ENCODE data around the gene KRR1. TPM values are rescaled to one million over a fixed set of nuclear protein-coding genes. Genes with fewer than 3 reads are reported as not detected.

KRR1 gene
- total and polyA plus RNA-seq, 7 experiments from 2014 or later, result 64.0 to 120 (median 73.7) TPM

GRCh38 chr12:75482646-75483045 is 28.8 kb downstream of the KRR1 start:
- Histone ChIP-seq H3K9me3 (ENCODE audit: control insufficient read depth in 2 of 3, low read length in 3 of 3) (no peaks in the 10 kb centered on the region), H3K27ac (ENCODE audit: low read depth, low read length) (no peak overlapping the region), H3K27me3 (ENCODE audit: control insufficient read depth in 2 of 2, insufficient read depth in 2 of 2, low read length in 2 of 2) (no peaks in the 10 kb centered on the region), H3K4me1 (ENCODE audit: control insufficient read depth in 2 of 2, insufficient read depth in 2 of 2, low read length in 2 of 2) (peaks cover 49 to 58% of the 10 kb centered on the region in 2 donors), H3K36me3 (ENCODE audit: control insufficient read depth in 2 of 3, insufficient read depth in 3 of 3, low read length in 3 of 3) (no peaks in the 10 kb centered on the region), H3K4me3 (ENCODE audit: low read length) (peak overlapping the region; percentile 82)
- peak in 4 of 9 donors; percentile 21 to 46 (median 36) for DNase-seq
- intact Hi-C loops (cut with micrococcal nuclease), result loop anchor here (10.0 kb wide), 2 partner anchors 1072 to 1282 kb away; partner anchors contain the start of genes ZDHHC17 (in 2 of the 2) and OSBPL8 (in 1 of the 2)
- CTCF ChIA-PET, result interaction anchor here (0.6 to 3.9 kb wide), 6 partner anchors 8 to 550 kb away, joined by 3 to 19 read pairs (median 3); partner anchors contain the start of gene GLIPR1L1
- Mint-ChIP-seq H3K27me3 (no peaks in the 10 kb centered on the region), H3K4me1 (peaks cover 59 to 87% (median 74%) of the 10 kb centered on the region in 7 donors), H3K4me3 (peak overlapping the region; percentile 86 to 99 (median 97)), H3K9me3 (no peaks in the 10 kb centered on the region), H3K27ac (peak overlapping the region; percentile 67 to 99 (median 92)), H3K36me3 (peaks cover 0 to 13% (median 5%) of the 10 kb centered on the region in 5 donors)
- POLR2A ChIA-PET, result interaction anchor here (0.7 to 3.4 kb wide), 6 partner anchors 13 to 538 kb away, joined by 3 to 15 read pairs (median 4); partner anchors contain the start of genes GLIPR1L2 and KRR1
- ATAC-seq, result no peak

DNA sequence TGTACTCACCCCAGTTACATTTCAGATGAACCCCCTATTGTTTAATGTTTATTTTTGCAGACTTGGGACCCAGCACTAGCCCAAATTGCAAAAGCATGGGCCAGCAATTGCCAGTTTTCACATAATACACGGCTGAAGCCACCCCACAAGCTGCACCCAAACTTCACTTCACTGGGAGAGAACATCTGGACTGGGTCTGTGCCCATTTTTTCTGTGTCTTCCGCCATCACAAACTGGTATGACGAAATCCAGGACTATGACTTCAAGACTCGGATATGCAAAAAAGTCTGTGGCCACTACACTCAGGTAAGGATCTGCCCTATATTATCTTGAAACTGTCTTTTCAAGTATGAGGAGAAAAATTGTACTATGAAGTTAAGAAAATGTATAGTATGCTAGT is 29.6 kb downstream of the KRR1 start:
- peak overlapping the region; percentile 73 for H3K27ac ChIP-seq (ENCODE audit: low read depth, low read length)
- no peaks in the 10 kb centered on the region for H3K9me3 Mint-ChIP-seq
- peaks cover 0 to 13% (median 5%) of the 10 kb centered on the region in 5 donors for H3K36me3 Mint-ChIP-seq
- peaks cover 56 to 94% (median 77%) of the 10 kb centered on the region in 7 donors for H3K4me1 Mint-ChIP-seq
- H3K9me3 ChIP-seq (ENCODE audit: control insufficient read depth in 2 of 3, low read length in 3 of 3), result no peaks in the 10 kb centered on the region
- no peaks in the 10 kb centered on the region for H3K36me3 ChIP-seq (ENCODE audit: control insufficient read depth in 2 of 3, insufficient read depth in 3 of 3, low read length in 3 of 3)
- ATAC-seq, result no peak
- DNase-seq, result no peak
- CTCF ChIA-PET, result no interaction called here
- intact Hi-C loops (cut with micrococcal nuclease), result loop anchor here (2.0 to 10.0 kb wide), 5 partner anchors 45 to 1283 kb away; partner anchors contain the start of genes ZDHHC17 (in 2 of the 2), GLIPR1L1 (in 1 of the 2) and OSBPL8 (in 1 of the 2)
- H3K4me3 Mint-ChIP-seq, result peak overlapping the region; percentile 86 to 99 (median 97)
- no peaks in the 10 kb centered on the region for H3K27me3 Mint-ChIP-seq
- H3K27me3 ChIP-seq (ENCODE audit: control insufficient read depth in 2 of 2, insufficient read depth in 2 of 2, low read length in 2 of 2), result no peaks in the 10 kb centered on the region
- H3K27ac Mint-ChIP-seq, result peak overlapping the region; percentile 92 to 100 (median 97)
- POLR2A ChIA-PET, result interaction anchor here (1.0 to 2.3 kb wide), 5 partner anchors 12 to 549 kb away, joined by 3 to 31 read pairs (median 4); partner anchors contain the start of gene GLIPR1L2
- H3K4me1 ChIP-seq (ENCODE audit: control insufficient read depth in 2 of 2, insufficient read depth in 2 of 2, low read length in 2 of 2), result peaks cover 49 to 59% of the 10 kb centered on the region in 2 donors
- H3K4me3 ChIP-seq (ENCODE audit: low read length), result peak overlapping the region; percentile 82

GRCh38 chr12:75481013-75481705 is 30.2 kb downstream of the KRR1 start:
- H3K36me3 Mint-ChIP-seq, result peaks cover 0 to 13% (median 5%) of the 10 kb centered on the region in 5 donors

DNA sequence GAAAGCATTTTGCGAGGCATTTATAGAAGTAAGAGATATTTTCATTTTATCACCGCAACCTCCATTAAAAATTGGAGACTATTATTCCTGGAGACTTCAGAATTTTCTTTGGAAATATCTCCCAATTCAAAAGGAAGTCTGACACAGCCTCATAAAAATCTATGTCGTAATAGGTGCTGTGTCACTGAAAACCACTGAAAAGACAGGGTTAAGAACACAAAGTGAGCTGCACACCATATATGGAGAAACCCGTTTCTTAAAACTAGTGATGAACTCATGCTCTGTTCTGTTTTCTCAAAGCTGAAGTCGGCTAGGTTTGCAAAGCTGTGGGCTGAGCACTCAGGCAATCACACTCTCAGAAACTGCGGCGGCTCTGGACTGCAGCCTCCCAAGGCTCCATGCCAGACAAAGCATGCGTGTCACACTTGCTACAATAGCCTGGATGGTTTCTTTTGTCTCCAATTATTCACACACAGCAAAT is 30.9 kb downstream of the KRR1 start, which contains the start of gene GLIPR1:
GLIPR1 (plus strand) TSS at position 287 of the 481 bp plus-strand sequence; CDS start at position 413, 126 bp downstream.
- Mint-ChIP-seq H3K36me3 (peaks cover 0 to 13% (median 5%) of the 10 kb centered on the region in 5 donors), H3K4me3 (peak within 1 kb of the TSS; percentile 86 to 99 (median 97)), H3K27me3 (no peaks in the 10 kb centered on the region), H3K9me3 (no peaks in the 10 kb centered on the region), H3K27ac (peak within 1 kb of the TSS; percentile 92 to 100 (median 97)), H3K4me1 (peaks cover 50 to 85% (median 75%) of the 10 kb centered on the region in 7 donors)
- Histone ChIP-seq H3K36me3 (ENCODE audit: control insufficient read depth in 2 of 3, insufficient read depth in 3 of 3, low read length in 3 of 3) (no peaks in the 10 kb centered on the region), H3K4me3 (ENCODE audit: low read length) (peak within 1 kb of the TSS; percentile 82), H3K9me3 (ENCODE audit: control insufficient read depth in 2 of 3, low read length in 3 of 3) (no peaks in the 10 kb centered on the region), H3K27ac (ENCODE audit: low read depth, low read length) (peak within 1 kb of the TSS; percentile 73), H3K27me3 (ENCODE audit: control insufficient read depth in 2 of 2, insufficient read depth in 2 of 2, low read length in 2 of 2) (no peaks in the 10 kb centered on the region), H3K4me1 (ENCODE audit: control insufficient read depth in 2 of 2, insufficient read depth in 2 of 2, low read length in 2 of 2) (peaks cover 49 to 54% of the 10 kb centered on the region in 2 donors)
- intact Hi-C loops (cut with micrococcal nuclease), result loop anchor here (1.0 to 10.0 kb wide), 11 partner anchors 31 to 1284 kb away; partner anchors contain the start of genes GLIPR1L1 (in 2 of the 2), GLIPR1L2 (in 2 of the 2), KRR1 (in 2 of the 2) and NAP1L1 (in 2 of the 2)
- POLR2A ChIA-PET, result interaction anchor here (0.9 to 2.3 kb wide), 11 partner anchors 11 to 1144 kb away, joined by 3 to 31 read pairs (median 4); partner anchors contain the start of genes CAPS2, GLIPR1L2, KRR1 and NAP1L1
- CTCF ChIA-PET, result interaction anchor here (1.0 to 2.2 kb wide), 3 partner anchors 24 to 146 kb away, joined by 6 to 7 read pairs (median 6); partner anchors contain the start of genes GLIPR1L1 and GLIPR1L2
- DNase-seq (peak; percentile 54 to 83 (median 76)), ATAC-seq (peak; percentile 86)

More at GRCh38 chr12:75481013-75481705, 30.2 kb downstream of the KRR1 start:
- H3K27me3 Mint-ChIP-seq, result no peaks in the 10 kb centered on the region
- H3K4me1 Mint-ChIP-seq, result peaks cover 54 to 89% (median 75%) of the 10 kb centered on the region in 7 donors
- peak; percentile 10 for ATAC-seq
- peak overlapping the region; percentile 86 to 99 (median 97) for H3K4me3 Mint-ChIP-seq
- CTCF ChIA-PET, result interaction anchor here (1.5 to 2.2 kb wide), 2 partner anchors 24 to 90 kb away, joined by 6 to 7 read pairs; partner anchors contain the start of gene GLIPR1L2
- POLR2A ChIA-PET, result interaction anchor here (0.9 to 2.3 kb wide), 12 partner anchors 17 to 1144 kb away, joined by 3 to 31 read pairs (median 4); partner anchors contain the start of genes CAPS2, GLIPR1L2, KRR1 and NAP1L1
- no peaks in the 10 kb centered on the region for H3K9me3 Mint-ChIP-seq
- Histone ChIP-seq H3K36me3 (ENCODE audit: control insufficient read depth in 2 of 3, insufficient read depth in 3 of 3, low read length in 3 of 3) (no peaks in the 10 kb centered on the region), H3K27ac (ENCODE audit: low read depth, low read length) (peak overlapping the region; percentile 73), H3K27me3 (ENCODE audit: control insufficient read depth in 2 of 2, insufficient read depth in 2 of 2, low read length in 2 of 2) (no peaks in the 10 kb centered on the region), H3K4me1 (ENCODE audit: control insufficient read depth in 2 of 2, insufficient read depth in 2 of 2, low read length in 2 of 2) (peaks cover 49 to 59% of the 10 kb centered on the region in 2 donors), H3K4me3 (ENCODE audit: low read length) (peak overlapping the region; percentile 82), H3K9me3 (ENCODE audit: control insufficient read depth in 2 of 3, low read length in 3 of 3) (no peaks in the 10 kb centered on the region)
- no peak for DNase-seq
- intact Hi-C loops (cut with micrococcal nuclease), result loop anchor here (2.0 to 10.0 kb wide), 5 partner anchors 44 to 1284 kb away; partner anchors contain the start of genes ZDHHC17 (in 2 of the 2), GLIPR1L1 (in 1 of the 2) and OSBPL8 (in 1 of the 2)
- peak overlapping the region; percentile 92 to 100 (median 97) for H3K27ac Mint-ChIP-seq

DNA sequence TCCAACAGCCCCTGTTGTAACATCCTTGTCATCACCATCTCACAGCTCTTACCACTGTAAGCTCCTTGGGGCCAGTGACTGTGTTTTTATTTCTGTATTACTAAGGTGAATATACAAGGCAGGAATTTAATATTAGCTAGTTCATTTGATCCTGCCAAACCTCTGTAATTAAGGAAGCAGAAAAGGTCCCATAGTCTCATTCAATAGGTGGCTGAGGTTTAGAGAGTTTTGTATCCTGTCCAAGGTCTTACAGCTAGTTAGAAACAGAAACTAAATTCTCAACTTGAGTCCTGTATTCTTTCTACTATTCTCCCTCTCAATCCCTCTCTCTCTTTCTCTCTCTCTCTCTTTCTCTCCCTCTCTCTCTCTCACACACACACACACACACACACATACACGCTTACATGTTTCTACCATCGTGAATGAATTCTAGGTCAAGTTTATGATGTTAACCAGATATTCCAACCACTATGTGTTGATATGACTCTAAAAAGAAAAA is 31.4 kb downstream of the KRR1 start:
- Mint-ChIP-seq H3K36me3 (peaks cover 0 to 13% (median 5%) of the 10 kb centered on the region in 5 donors), H3K27ac (peak overlapping the region; percentile 92 to 100 (median 97)), H3K4me1 (peaks cover 47 to 80% (median 72%) of the 10 kb centered on the region in 7 donors), H3K27me3 (no peaks in the 10 kb centered on the region), H3K4me3 (peak overlapping the region; percentile 86 to 99 (median 97)), H3K9me3 (no peaks in the 10 kb centered on the region)
- Histone ChIP-seq H3K27me3 (ENCODE audit: control insufficient read depth in 2 of 2, insufficient read depth in 2 of 2, low read length in 2 of 2) (no peaks in the 10 kb centered on the region), H3K4me3 (ENCODE audit: low read length) (peak overlapping the region; percentile 82), H3K36me3 (ENCODE audit: control insufficient read depth in 2 of 3, insufficient read depth in 3 of 3, low read length in 3 of 3) (no peaks in the 10 kb centered on the region), H3K27ac (ENCODE audit: low read depth, low read length) (peak overlapping the region; percentile 73), H3K9me3 (ENCODE audit: control insufficient read depth in 2 of 3, low read length in 3 of 3) (no peaks in the 10 kb centered on the region), H3K4me1 (ENCODE audit: control insufficient read depth in 2 of 2, insufficient read depth in 2 of 2, low read length in 2 of 2) (peaks cover 49 to 51% of the 10 kb centered on the region in 2 donors)
- CTCF ChIA-PET, result interaction anchor here (0.6 to 2.2 kb wide), 5 partner anchors 17 to 146 kb away, joined by 3 to 7 read pairs (median 6); partner anchors contain the start of genes GLIPR1L1 and GLIPR1L2
- intact Hi-C loops (cut with micrococcal nuclease), result loop anchor here (1.0 to 10.0 kb wide), 12 partner anchors 31 to 1285 kb away; partner anchors contain the start of genes GLIPR1L1 (in 2 of the 2), GLIPR1L2 (in 2 of the 2), KRR1 (in 2 of the 2) and NAP1L1 (in 2 of the 2)
- peak; percentile 21 for ATAC-seq
- DNase-seq, result peak in 1 of 9 donors; percentile 36
- POLR2A ChIA-PET, result interaction anchor here (0.7 to 2.3 kb wide), 9 partner anchors 10 to 1145 kb away, joined by 3 to 31 read pairs (median 4); partner anchors contain the start of genes CAPS2, GLIPR1L2, KRR1 and NAP1L1

All from naive thymus-derived CD4-positive, alpha-beta T cell (primary cell).